GM12874 (cell line): Measurements from ENCODE around the gene DMKN.

Experiments used
- TF ChIP-seq, protein P1 (sequence below): IDR thresholded peaks from 2 replicates; pipeline ENCODE4 v1.5.1; 2011; ENCODE audit warnings: low read depth, mild to moderate bottlenecking, control low read depth, low read length, moderate library complexity; ENCODE audit not compliant: insufficient read depth

The DMKN gene

DNA sequence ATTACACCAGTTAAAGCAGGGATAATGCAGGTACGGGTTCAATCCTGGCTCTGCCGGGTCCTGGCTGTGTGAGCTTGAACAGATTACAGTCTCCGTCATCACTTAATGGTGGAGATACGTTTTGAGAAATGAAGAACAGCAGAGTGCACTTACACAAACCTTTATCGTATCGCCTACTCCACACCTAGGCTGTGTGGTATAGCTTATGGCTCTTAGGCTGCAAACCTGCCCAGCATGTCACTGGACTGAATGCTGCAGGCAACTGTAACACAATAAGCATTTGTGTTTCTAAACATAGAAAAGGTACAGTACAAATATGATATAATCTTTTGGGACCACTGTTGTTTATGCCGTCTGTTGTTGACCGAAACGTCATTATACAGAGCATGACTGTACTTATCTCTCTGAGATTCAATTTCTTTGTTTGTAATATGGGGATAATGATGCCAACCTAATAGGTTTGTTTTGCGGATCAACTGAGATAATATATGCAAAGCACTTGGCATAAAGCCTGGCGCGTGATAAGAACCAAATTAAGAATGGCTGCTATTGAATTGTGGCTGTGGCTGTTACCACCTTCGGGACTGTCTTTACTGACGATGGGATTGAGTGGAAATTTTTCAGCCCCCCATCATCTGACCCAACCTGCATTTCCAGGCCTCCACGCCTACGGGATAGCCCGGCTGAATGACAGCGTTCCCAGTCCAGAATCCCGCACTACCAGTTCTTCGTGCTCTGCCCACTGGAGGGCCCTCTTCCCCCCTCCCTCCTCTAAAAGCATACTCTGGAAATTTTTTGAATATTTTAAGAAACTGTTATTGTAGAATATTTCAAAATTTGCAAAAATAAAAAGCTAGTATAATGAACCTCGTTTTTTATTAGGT, 34.4 kb downstream of the DMKN start:
- TF ChIP-seq, protein P1, sequence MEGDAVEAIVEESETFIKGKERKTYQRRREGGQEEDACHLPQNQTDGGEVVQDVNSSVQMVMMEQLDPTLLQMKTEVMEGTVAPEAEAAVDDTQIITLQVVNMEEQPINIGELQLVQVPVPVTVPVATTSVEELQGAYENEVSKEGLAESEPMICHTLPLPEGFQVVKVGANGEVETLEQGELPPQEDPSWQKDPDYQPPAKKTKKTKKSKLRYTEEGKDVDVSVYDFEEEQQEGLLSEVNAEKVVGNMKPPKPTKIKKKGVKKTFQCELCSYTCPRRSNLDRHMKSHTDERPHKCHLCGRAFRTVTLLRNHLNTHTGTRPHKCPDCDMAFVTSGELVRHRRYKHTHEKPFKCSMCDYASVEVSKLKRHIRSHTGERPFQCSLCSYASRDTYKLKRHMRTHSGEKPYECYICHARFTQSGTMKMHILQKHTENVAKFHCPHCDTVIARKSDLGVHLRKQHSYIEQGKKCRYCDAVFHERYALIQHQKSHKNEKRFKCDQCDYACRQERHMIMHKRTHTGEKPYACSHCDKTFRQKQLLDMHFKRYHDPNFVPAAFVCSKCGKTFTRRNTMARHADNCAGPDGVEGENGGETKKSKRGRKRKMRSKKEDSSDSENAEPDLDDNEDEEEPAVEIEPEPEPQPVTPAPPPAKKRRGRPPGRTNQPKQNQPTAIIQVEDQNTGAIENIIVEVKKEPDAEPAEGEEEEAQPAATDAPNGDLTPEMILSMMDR, result no peak

DNA sequence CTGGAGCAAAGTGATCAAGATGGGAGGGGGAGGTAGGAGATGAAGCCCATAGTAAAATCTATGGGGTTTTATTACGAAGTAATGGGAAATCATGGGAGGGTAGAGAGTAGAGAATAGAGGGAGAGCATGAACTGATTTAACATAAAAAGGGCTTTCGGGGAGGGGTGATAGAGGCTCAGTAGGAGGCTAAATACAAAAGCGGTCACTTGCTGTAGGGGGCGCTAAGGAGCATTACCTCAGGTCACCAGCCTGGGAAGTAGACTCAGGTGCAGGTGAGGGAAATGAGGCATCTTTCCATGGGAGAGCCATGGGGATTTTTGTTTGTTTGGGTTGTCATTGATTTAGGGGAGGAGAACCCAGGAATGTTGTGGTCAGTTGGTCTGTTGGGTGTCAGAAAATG, 37.3 kb downstream of the DMKN start:
- TF ChIP-seq, protein P1, result peak; percentile 41; the same call in 1 of the 2 replicates

DNA sequence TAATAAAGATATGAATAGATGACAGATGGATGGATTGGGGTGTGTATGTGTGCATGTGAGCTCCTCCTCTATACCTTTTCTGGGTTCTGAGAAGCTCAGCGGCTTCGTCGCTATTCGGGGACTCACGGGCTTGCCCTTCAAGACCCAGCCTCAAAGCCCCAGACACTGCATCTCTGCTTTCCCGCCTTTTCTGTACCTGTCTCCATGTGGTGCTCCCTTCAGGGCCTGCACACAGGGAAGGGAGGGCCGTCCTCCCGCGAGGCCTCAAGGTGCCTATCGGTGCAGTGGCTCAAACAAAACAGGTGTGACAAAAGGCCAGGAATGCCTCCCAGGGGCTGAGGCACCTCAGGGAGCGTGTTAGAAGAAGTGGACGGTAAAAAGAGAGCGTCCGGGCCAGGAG, 39.3 kb downstream of the DMKN start:
- TF ChIP-seq, protein P1, result no peak

DNA sequence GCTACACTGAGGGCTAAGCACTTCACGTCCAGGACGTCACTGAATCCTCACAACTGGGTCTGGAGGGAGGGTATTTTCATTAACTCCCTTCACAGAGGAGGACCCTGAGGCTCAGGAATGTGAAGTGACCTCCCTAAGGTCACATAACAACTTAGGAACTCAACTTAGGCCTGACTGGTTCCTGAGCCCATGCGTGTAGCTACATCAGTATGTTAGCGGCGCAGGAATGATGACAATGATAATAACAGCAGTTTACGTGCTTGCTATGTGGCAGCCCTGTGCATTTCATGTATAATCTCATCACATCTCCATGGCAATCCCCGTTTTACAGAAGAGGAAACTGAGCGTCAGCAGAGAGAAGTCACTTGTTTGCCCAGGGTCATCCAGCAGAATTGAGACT, 41.5 kb downstream of the DMKN start:
- TF ChIP-seq, protein P1, result no peak

DNA sequence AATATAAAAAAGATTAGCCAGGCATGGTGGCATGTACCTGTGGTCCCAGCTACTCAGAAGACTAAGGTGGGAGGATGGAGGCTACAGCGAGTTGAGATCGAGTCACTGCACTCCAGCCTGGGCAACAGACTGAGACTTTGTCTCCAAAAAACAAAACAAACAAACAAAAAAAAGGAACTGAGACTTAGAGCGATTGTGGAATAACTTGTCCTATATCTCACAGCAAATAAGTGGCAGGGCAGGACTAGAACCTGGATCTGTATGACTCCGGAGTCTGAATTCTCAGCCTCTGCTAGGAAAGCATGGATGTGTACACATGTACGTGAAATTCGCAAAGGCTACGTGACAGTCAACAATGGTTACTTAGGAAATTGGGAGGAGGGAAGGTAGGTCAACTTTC, 43.3 kb downstream of the DMKN start:
- TF ChIP-seq, protein P1, result no peak

DNA sequence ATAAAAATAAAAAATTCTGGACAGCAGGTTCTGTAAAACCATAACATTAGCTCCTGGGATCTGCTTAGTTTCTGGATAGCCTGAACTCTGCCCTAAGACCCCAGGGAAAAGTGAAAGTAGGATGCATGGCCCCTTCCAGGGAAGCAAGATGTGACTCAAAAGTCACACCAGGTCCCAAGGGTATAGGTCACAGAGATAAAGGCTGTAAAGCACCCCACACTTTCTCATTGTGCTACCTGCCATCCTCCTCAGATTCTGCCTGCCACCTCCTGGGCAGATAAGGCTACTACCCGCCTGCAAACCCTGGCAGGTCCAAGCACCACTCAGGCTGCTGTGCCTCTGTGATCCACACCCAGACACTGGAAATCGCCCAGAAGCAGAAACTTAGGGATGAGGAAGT, 44.8 kb downstream of the DMKN start:
- TF ChIP-seq, protein P1, result peak; percentile 89

DNA sequence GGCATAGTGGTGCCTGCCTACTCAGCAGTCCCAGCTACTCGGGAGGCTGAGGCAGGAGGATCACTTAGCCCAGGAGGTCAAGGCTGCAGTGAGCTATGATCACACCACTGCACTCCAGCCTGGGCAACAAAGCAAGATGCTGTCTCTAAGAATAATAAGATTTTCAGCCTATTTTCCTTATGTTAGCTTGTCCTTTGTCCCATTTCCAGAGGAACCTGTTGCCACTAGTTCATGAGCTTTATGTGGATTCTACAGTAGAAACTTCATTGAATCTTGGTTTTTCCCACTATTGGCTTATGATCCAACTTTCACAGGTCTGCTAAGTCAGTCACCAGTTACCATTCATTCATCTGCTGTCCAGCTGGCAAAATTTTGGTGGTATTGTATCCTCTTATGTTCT, 47.2 kb downstream of the DMKN start:
- TF ChIP-seq, protein P1, result no peak
